ENCODE data around the gene LY6G6D. TPM values are rescaled to one million over a fixed set of nuclear protein-coding genes. Genes with fewer than 3 reads are reported as not detected.

Gene LY6G6D
- total and polyA plus RNA-seq, 2 donors (not counting 1 experiment from before 2014, with no cell fraction given) = not detected

DNA sequence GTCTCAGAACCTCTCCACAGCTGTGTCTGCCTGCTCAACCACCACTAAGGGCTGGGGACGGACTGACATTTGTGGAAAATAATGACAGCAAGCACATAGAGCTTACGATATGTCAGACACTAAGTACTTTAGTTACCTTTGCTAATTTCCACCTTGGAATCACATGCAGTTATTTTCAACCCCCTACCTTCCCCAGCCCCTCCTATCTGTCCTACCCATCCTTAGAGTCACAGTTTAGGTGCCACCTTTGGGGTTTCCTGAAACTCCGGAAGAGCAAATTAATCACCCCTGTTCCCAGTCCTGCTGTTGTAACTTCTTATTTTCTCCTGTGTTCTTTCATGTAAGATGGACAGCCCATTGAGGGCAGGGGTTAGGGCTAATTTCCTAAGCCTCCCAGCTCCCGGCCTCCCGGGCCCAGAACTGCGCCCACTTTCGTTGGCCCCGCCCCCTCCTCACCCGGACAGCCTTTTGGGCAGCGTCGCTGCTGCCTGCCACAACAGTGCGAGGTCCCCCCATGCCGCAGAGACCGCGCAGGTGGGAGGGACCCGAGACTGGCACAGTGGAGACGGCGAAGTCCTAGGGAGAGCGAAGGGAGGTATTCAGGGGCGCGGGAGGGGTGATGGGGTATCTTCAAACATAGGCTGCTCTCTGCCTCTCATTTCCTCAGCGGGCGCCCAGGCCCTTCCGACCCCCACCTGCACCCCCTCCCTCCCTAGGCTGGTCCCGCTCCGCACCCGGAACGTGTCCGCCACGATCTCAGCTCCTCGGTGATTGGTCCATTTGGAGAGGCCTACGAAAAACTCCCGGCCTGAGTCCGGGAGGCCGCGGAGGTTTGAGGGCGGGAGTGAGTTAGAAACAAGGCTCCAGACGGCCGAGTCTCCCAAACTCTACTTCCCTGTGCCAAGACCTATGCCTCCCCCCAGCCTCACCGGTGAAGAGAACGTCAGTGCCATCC lies 12.8 kb downstream of the LY6G6D start:
- TF ChIP-seq, protein P1, sequence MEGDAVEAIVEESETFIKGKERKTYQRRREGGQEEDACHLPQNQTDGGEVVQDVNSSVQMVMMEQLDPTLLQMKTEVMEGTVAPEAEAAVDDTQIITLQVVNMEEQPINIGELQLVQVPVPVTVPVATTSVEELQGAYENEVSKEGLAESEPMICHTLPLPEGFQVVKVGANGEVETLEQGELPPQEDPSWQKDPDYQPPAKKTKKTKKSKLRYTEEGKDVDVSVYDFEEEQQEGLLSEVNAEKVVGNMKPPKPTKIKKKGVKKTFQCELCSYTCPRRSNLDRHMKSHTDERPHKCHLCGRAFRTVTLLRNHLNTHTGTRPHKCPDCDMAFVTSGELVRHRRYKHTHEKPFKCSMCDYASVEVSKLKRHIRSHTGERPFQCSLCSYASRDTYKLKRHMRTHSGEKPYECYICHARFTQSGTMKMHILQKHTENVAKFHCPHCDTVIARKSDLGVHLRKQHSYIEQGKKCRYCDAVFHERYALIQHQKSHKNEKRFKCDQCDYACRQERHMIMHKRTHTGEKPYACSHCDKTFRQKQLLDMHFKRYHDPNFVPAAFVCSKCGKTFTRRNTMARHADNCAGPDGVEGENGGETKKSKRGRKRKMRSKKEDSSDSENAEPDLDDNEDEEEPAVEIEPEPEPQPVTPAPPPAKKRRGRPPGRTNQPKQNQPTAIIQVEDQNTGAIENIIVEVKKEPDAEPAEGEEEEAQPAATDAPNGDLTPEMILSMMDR (IDR thresholded peaks at IDR 0.05) = no peak
- TF ChIP-seq EZH2 (IDR thresholded peaks at IDR 0.05; ENCODE audit: borderline replicate concordance, insufficient read depth, low read depth, low read length, poor library complexity, severe bottlenecking) = no peak
- Histone ChIP-seq H3K36me3 (replicated peaks in 1 of 2; ENCODE audit: control extremely low read depth in 1 of 2, control insufficient read depth in 1 of 2, extremely low read depth in 1 of 2, insufficient read depth in 2 of 2, low read length in 1 of 2) (peaks cover 1 to 42% of the 10 kb centered on the region in 2 experiments), H2AFZ (ENCODE audit: insufficient read depth, low read depth, low read length, poor library complexity, severe bottlenecking) (peak overlapping the region; percentile 71), H3K27ac (ENCODE audit: low read length in 2 of 2) (peak overlapping the region; percentile 78 to 82), H3K4me2 (replicated peaks; ENCODE audit: low read depth, low read length, poor library complexity, severe bottlenecking) (peak overlapping the region; percentile 88), H3K4me1 (ENCODE audit: control insufficient read depth in 2 of 2, insufficient read depth in 2 of 2, low read length in 2 of 2) (peaks cover 42 to 56% of the 10 kb centered on the region in 2 donors), H3K9me3 (ENCODE audit: control extremely low read depth in 1 of 3, control insufficient read depth in 2 of 3, insufficient read depth in 1 of 3, low read length in 2 of 3) (no peaks in the 10 kb centered on the region), H3K9ac (ENCODE audit: low read length) (peak overlapping the region; percentile 90), H3K27me3 (replicated peaks in 1 of 4; ENCODE audit: control extremely low read depth in 1 of 4, control insufficient read depth in 3 of 4, insufficient read depth in 4 of 4, low read length in 3 of 4) (no peaks in the 10 kb centered on the region), H4K20me1 (ENCODE audit: control insufficient read depth, insufficient read depth, low read length, poor library complexity, severe bottlenecking) (peaks cover 8% of the 10 kb centered on the region), H3K79me2 (ENCODE audit: control insufficient read depth, insufficient read depth, low read length) (peaks cover 22% of the 10 kb centered on the region), H3K4me3 (ENCODE audit: control extremely low read depth in 1 of 5, extremely low read depth in 1 of 5, insufficient read depth in 1 of 5, low read depth in 2 of 5, low read length in 4 of 5) (peak overlapping the region in 4 of 5 experiments; percentile 27 to 94 (median 88))
- intact Hi-C loops (cut with micrococcal nuclease) = loop anchor here (1.0 to 2.0 kb wide), 4 partner anchors 67 to 135 kb away; partner anchors contain the start of genes C6orf47 and NEU1
- POLR2A ChIA-PET = interaction anchor here (0.5 to 2.3 kb wide), 16 partner anchors 9 to 1556 kb away, joined by 3 to 36 read pairs (median 4); partner anchors contain the start of genes ABHD16A, BAG6, CLIC1 and HSPA1B
- Mint-ChIP-seq H3K27ac (peak overlapping the region; percentile 95), H3K4me1 (peaks cover 71% of the 10 kb centered on the region), H3K9me3 (ENCODE audit: insufficient read depth) (no peaks in the 10 kb centered on the region), H3K27me3 (no peaks in the 10 kb centered on the region), H3K4me3 (peak overlapping the region; percentile 99)
- CTCF ChIA-PET = interaction anchor here (0.5 to 6.3 kb wide), 30 partner anchors 11 to 224 kb away, joined by 3 to 90 read pairs (median 4); partner anchors contain the start of genes ABHD16A, APOM, CLIC1 and HSPA1B
- DNase-seq (no peak), ATAC-seq (ENCODE audit: low read depth) (peak; percentile 0)
- WGBS (ENCODE audit: insufficient coverage) = 79% methylated on average over 31 of the region's 41 CpGs
